ENCODE data around the gene FBXO42.

- TF ChIP-seq POLR2A (IDR thresholded peaks at IDR 0.05; ENCODE audit: low read length) = no peak
- no peak for TF ChIP-seq MYC (IDR thresholded peaks at IDR 0.05; ENCODE audit: borderline replicate concordance, low read length)
- TF ChIP-seq PHF8 (IDR thresholded peaks at IDR 0.05; ENCODE audit: borderline replicate concordance, low read depth) = no peak
Measured at GRCh38 chr1:16398371-16398953, 46.2 kb upstream of the FBXO42 start.
